Body of pancreas (tissue), 4 donors: ENCODE data around the gene UBTF. TPM values are rescaled to one million over a fixed set of nuclear protein-coding genes. Genes with fewer than 3 reads are reported as not detected.

Experiments used
- ATAC-seq: fragments of 150-250 bp; one replicate; pipeline ENCODE4 v1.9.1; 2016
- DNase-seq, 4 donors: peaks; one replicate each; pipeline ENCODE4 v3.0.0-alpha.2; 2019
- H3K27ac ChIP-seq, 4 donors: fragments of 200-600 bp; sonication (generic); 1 replicate in 3 of 4; 2 replicates in 1 of 4; pipeline versions ENCODE4 v1.5.1 to v1.6.1; 2016 to 2019; ENCODE audit warnings: mild to moderate bottlenecking in 1 of 4, mixed read lengths in 1 of 4, moderate library complexity in 1 of 4
- H3K27me3 ChIP-seq, 2 donors: fragments of 200-600 bp; sonication (generic); one replicate each; pipeline ENCODE4 v1.6.0; 2016; ENCODE audit warnings: mild to moderate bottlenecking in 1 of 2
- H3K36me3 ChIP-seq, 2 donors: fragments of 200-600 bp; sonication (generic); replicated peaks in 1 of 2; 2 replicates each; pipeline ENCODE4 v1.5.1; 2016; ENCODE audit warnings: low read depth in 2 of 2; ENCODE audit not compliant: insufficient read depth in 1 of 2
- H3K4me1 ChIP-seq: fragments of 200-600 bp; sonication (generic); one replicate; pipeline ENCODE4 v1.6.0; 2016
- H3K4me3 ChIP-seq, 2 donors: fragments of 200-600 bp; sonication (generic); 1 replicate in 1 of 2; 2 replicates in 1 of 2; pipeline ENCODE4 v1.5.1; 2016 to 2019
- H3K9me3 ChIP-seq, 3 donors: fragments of 200-600 bp; sonication (generic); 1 replicate in 2 of 3; 2 replicates in 1 of 3; pipeline ENCODE4 v1.5.1; 2016
- POLR2A ChIP-seq, 3 donors: fragments of 450-650 bp; IDR thresholded peaks; one replicate each; pipeline ENCODE4 v1.6.1; 2016; ENCODE audit warnings: antibody characterized with exemption in 3 of 3, mild to moderate bottlenecking in 2 of 3
- WGBS, 2 donors: methylation state at CpG; one replicate each; pipeline ENCODE4 v1.1.5; 2017; 5-methylcytosine and 5-hydroxymethylcytosine counted together
- intact Hi-C: fragments of 100-400 bp; cut with DNase I; formaldehyde crosslinking; loops from one replicate; pipeline ENCODE4 v1.15.1; 2023
- total RNA-seq, 2 donors: library from RNA; depleted of rRNA; stranded (reverse); fragments of >200 nt; gene quantifications; one replicate each; pipeline ENCODE4 v1.1.0, GENCODE V29; 2016
- TF ChIP-seq, protein P1 (sequence below), 7 experiments: fragments of 450-650 bp in 4 of 7; fragments of 200-600 bp in 3 of 7; sonication (generic) in 3 of 7; IDR thresholded peaks; one replicate each; pipeline ENCODE4 v1.5.1; 2016 to 2019; ENCODE audit warnings: antibody characterized with exemption in 7 of 7

Gene UBTF
- total RNA-seq, 2 donors from 2014 or later, result 43.8 to 73.8 TPM

DNA sequence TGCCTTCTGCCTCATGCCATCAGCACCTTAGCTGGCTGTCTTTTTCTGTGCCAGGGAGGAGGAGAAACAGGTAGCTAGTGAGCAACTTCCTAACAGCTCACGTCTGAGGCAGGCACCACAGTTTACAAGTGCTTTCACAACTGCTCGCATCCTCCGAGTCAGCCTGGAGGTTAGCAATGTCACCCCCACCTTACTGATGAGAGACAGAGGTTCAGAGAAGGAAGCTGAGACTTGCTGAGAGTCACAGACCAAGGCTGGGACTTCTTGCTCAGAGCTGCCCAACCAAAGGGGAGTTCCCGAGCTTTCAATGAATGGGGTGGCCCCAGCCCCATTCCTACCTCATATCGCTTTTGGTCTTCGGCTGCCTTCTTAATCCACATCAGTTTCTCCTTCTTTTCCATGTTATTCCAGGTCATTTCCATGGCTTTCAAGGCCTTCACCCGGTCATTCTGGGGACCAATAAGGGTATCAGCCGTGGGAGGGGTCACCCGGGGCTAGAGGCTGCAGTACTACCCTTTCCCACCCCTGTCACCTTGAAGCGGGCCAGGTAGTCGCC, 9.6 kb downstream of the UBTF start:
- no peak for TF ChIP-seq POLR2A (IDR thresholded peaks at IDR 0.05)
- Histone ChIP-seq H3K36me3 (peaks cover 12 to 22% of the 10 kb centered on the region in 2 donors), H3K27ac (peak overlapping the region in 2 of 4 donors; percentile 16 to 38), H3K9me3 (no peaks in the 10 kb centered on the region), H3K4me3 (no peak overlapping the region), H3K27me3 (no peaks in the 10 kb centered on the region), H3K4me1 (peaks cover 17% of the 10 kb centered on the region)
- WGBS, 2 donors, result 52 to 54% methylated on average over 9 to 11 of the region's 11 CpGs
- intact Hi-C loops, result no loop called here
- DNase-seq (no peak), ATAC-seq (no peak)

DNA sequence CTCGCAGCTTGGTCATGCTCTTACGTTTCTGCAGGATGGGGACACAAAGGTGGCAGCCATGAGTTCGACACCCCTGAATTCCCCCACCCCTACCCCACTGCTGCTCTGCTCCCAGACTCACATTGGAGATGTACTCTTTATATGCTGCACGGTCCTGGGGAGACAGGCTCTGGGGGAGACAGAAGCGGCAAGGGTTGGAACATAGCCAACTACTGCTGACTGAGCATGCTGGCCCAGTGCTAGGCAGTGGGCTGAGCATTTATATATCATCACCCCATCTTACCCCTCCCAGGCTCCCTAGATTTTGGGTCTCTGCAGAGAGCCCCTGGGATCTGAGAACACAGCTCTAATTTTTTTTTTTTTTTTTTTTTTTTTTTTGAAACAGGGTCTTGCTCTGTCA, 11.7 kb downstream of the UBTF start:
- no peaks in the 10 kb centered on the region for H3K27me3 ChIP-seq
- intact Hi-C loops, result no loop called here
- WGBS, 2 donors, result 82 to 89% methylated on average over 5 of the region's 5 CpGs
- ATAC-seq (no peak), DNase-seq (no peak)
- H3K27ac ChIP-seq, result no peak overlapping the region
- H3K4me1 ChIP-seq, result peaks cover 17% of the 10 kb centered on the region
- TF ChIP-seq, protein P1, sequence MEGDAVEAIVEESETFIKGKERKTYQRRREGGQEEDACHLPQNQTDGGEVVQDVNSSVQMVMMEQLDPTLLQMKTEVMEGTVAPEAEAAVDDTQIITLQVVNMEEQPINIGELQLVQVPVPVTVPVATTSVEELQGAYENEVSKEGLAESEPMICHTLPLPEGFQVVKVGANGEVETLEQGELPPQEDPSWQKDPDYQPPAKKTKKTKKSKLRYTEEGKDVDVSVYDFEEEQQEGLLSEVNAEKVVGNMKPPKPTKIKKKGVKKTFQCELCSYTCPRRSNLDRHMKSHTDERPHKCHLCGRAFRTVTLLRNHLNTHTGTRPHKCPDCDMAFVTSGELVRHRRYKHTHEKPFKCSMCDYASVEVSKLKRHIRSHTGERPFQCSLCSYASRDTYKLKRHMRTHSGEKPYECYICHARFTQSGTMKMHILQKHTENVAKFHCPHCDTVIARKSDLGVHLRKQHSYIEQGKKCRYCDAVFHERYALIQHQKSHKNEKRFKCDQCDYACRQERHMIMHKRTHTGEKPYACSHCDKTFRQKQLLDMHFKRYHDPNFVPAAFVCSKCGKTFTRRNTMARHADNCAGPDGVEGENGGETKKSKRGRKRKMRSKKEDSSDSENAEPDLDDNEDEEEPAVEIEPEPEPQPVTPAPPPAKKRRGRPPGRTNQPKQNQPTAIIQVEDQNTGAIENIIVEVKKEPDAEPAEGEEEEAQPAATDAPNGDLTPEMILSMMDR (IDR thresholded peaks at IDR 0.05), result no peak
- no peak for TF ChIP-seq POLR2A (IDR thresholded peaks at IDR 0.05)
- H3K4me3 ChIP-seq, result no peak overlapping the region
- H3K36me3 ChIP-seq, result peaks cover 12 to 16% of the 10 kb centered on the region in 2 donors
- H3K9me3 ChIP-seq, result no peaks in the 10 kb centered on the region

DNA sequence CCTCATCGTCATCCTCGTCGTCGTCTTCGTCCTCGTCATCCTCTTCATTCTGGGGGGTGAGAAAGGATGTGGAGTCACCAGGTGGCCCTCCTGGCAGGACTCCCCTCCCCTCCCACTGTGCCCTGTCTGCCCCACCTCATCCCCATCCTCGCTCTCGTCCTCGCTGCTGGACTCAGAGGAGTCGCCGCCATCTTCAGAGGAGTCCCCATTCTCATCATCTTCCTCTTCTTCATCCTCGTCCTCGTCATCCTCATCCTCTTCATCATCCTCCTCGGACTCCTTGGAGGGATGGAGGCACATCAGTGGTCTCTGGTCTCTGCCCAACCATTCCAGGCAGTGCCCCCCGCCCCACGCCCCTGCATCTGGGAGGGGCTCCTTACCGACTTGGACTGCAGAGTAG, 12.2 kb downstream of the UBTF start:
- Histone ChIP-seq H3K27ac (no peak overlapping the region), H3K36me3 (peaks cover 12 to 16% of the 10 kb centered on the region in 2 donors), H3K27me3 (no peaks in the 10 kb centered on the region), H3K9me3 (no peaks in the 10 kb centered on the region), H3K4me3 (no peak overlapping the region), H3K4me1 (peaks cover 17% of the 10 kb centered on the region)
- WGBS, 2 donors, result 82 to 83% methylated on average over 17 of the region's 17 CpGs
- DNase-seq, result no peak
- no peak for ATAC-seq
- intact Hi-C loops, result no loop called here
- TF ChIP-seq, protein P1 (IDR thresholded peaks at IDR 0.05), result no peak
- no peak for TF ChIP-seq POLR2A (IDR thresholded peaks at IDR 0.05)

DNA sequence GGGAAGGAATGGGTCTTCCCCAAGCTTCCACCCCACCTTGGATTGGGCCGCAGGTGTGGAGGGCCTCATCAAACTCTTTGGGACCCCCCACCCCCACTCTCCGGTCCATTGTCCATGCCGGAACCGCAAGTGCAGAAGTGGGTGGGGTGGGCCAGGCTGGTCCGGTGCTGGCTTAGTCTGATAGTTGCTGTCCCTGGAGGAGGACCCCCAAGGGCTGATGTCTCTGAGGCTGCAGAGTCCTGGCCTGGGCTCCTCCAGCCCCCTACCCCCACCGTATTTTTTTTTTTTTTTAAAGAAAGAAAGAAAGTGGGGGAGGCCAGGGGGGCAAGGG, 12.7 kb downstream of the UBTF start:
- Histone ChIP-seq H3K27me3 (no peaks in the 10 kb centered on the region), H3K27ac (no peak overlapping the region), H3K4me3 (no peak overlapping the region), H3K9me3 (no peaks in the 10 kb centered on the region), H3K4me1 (peaks cover 17% of the 10 kb centered on the region), H3K36me3 (peaks cover 12 to 16% of the 10 kb centered on the region in 2 donors)
- WGBS, 2 donors, result 84% methylated on average over 6 of the region's 6 CpGs
- ATAC-seq, result no peak
- intact Hi-C loops, result no loop called here
- TF ChIP-seq, protein P1 (IDR thresholded peaks at IDR 0.05), result no peak
- no peak for TF ChIP-seq POLR2A (IDR thresholded peaks at IDR 0.05)
- DNase-seq, result no peak

DNA sequence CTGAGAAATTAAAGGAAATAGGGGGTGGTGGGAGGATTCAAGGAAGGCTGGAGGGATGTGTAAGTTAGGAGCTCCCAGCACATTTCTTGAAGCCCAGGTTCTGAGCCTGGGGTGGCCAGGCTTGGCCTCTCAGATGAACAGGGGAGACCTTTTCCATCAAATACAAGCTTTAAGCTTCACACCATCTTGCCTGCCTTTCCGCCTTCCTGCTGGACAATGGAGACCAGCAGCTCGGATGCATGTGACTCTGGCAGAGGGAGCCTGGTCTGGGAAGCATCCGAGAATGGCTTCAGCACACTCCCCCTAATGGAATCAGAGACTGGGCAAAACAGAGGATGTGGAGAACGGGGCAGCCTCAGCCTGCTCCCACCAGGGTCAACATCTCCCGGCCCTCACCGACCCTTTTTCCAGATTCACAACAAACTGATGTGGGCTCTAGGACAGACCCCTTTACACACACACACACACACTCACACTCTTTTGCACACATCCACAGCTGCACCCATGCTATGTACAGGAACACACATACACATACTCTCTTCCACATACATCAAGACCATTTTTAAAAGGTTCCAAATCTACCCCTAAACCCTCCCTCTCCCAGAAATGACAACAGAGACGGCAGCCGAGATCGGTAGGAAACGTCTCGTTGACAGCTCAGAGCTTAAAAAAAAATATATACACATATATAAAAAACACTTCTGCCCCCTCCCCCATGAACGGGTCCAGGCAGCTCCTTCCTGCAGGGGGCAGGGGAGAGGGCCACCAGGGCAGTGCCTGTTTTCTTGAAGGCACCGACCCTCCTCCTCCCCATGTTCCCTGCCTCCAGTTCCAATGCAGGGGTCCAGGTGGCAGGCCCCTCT, 13.3 kb downstream of the UBTF start:
- DNase-seq (no peak), ATAC-seq (no peak)
- WGBS, 2 donors, result 47 to 49% methylated on average over 13 of the region's 13 CpGs
- no peaks in the 10 kb centered on the region for H3K27me3 ChIP-seq
- H3K36me3 ChIP-seq, result peaks cover 12 to 16% of the 10 kb centered on the region in 2 donors
- intact Hi-C loops, result no loop called here
- TF ChIP-seq, protein P1 (IDR thresholded peaks at IDR 0.05), result no peak
- no peak for TF ChIP-seq POLR2A (IDR thresholded peaks at IDR 0.05)
- H3K9me3 ChIP-seq, result no peaks in the 10 kb centered on the region
- peaks cover 14% of the 10 kb centered on the region for H3K4me1 ChIP-seq
- H3K27ac ChIP-seq, result no peak overlapping the region
- H3K4me3 ChIP-seq, result no peak overlapping the region
